GM23338 (cell line): ENCODE results near the gene WDR27. TPM values are rescaled to one million over a fixed set of nuclear protein-coding genes. Genes with fewer than 3 reads are reported as not detected.

Experiments
- ATAC-seq: fragments of 200-7000 bp; cut with Tn5 transposase; 3 replicates; pipeline ENCODE4 v1.9.1; 2020
- DNase-seq: peaks from one replicate; pipeline ENCODE4 v3.0.0-alpha.2; 2015; ENCODE audit warnings: low spot score
- H2AFZ ChIP-seq: fragments of 200-600 bp; sonication (generic); 2 replicates; pipeline ENCODE4 v1.8.0; 2016; ENCODE audit warnings: antibody characterized with exemption, mild to moderate bottlenecking, moderate library complexity
- H3F3A ChIP-seq: fragments of 200-600 bp; sonication (generic); replicated peaks from 2 replicates; pipeline ENCODE4 v1.8.0; 2017; ENCODE audit warnings: antibody characterized with exemption, mixed run types, low read depth
- H3K27ac ChIP-seq: fragments of 200-600 bp; sonication (generic); 2 replicates; pipeline ENCODE4 v1.6.1; 2016; ENCODE audit warnings: low read depth
- H3K27me3 ChIP-seq: fragments of 200-600 bp; sonication (generic); 2 replicates; pipeline ENCODE4 v1.8.0; 2016; ENCODE audit warnings: mild to moderate bottlenecking, mixed run types, moderate library complexity; ENCODE audit not compliant: insufficient read depth
- H3K36me3 ChIP-seq: fragments of 200-600 bp; sonication (generic); 2 replicates; pipeline ENCODE4 v1.8.0; 2016; ENCODE audit warnings: mild to moderate bottlenecking; ENCODE audit not compliant: insufficient read depth
- H3K4me1 ChIP-seq: fragments of 200-600 bp; sonication (generic); 2 replicates; pipeline ENCODE4 v1.8.0; 2016; ENCODE audit warnings: mild to moderate bottlenecking, moderate library complexity; ENCODE audit not compliant: insufficient read depth
- H3K4me2 ChIP-seq: fragments of 200-600 bp; sonication (generic); 2 replicates; pipeline ENCODE4 v1.7.1; 2017; ENCODE audit warnings: mixed run types
- H3K4me3 ChIP-seq: fragments of 200-600 bp; sonication (generic); 2 replicates; pipeline ENCODE4 v1.6.1; 2016; ENCODE audit warnings: mixed run types
- H3K79me2 ChIP-seq: fragments of 200-600 bp; sonication (generic); replicated peaks from 2 replicates; pipeline ENCODE4 v1.8.0; 2017; ENCODE audit warnings: mild to moderate bottlenecking; ENCODE audit not compliant: insufficient read depth
- H3K9me2 ChIP-seq: fragments of 200-600 bp; sonication (generic); 2 replicates; pipeline ENCODE4 v1.8.0; 2017; ENCODE audit not compliant: insufficient read depth
- H4K20me1 ChIP-seq: fragments of 200-600 bp; sonication (generic); replicated peaks from 2 replicates; pipeline ENCODE4 v1.8.0; 2017; ENCODE audit warnings: mild to moderate bottlenecking; ENCODE audit not compliant: insufficient read depth
- H3K27ac Mint-ChIP-seq: 2 replicates; pipeline ENCODE4 v1.8.0; 2020; ENCODE audit warnings: inconsistent platforms, mild to moderate bottlenecking, moderate library complexity, mixed read lengths
- H3K27me3 Mint-ChIP-seq: 3 replicates; pipeline ENCODE4 v1.8.0; 2022; ENCODE audit warnings: low read depth, mild to moderate bottlenecking, moderate library complexity, mixed read lengths, inconsistent platforms; ENCODE audit not compliant: insufficient read depth, poor library complexity
- H3K36me3 Mint-ChIP-seq: 3 replicates; pipeline ENCODE4 v1.8.0; 2021; ENCODE audit warnings: low read depth, mild to moderate bottlenecking, inconsistent platforms, moderate library complexity, mixed read lengths
- H3K4me1 Mint-ChIP-seq: 3 replicates; pipeline ENCODE4 v1.8.0; 2020; ENCODE audit warnings: mild to moderate bottlenecking, inconsistent platforms, mixed read lengths
- H3K4me3 Mint-ChIP-seq: 3 replicates; pipeline ENCODE4 v1.8.0; 2021; ENCODE audit warnings: moderate library complexity, mild to moderate bottlenecking, inconsistent platforms, mixed read lengths
- H3K9me3 Mint-ChIP-seq: 3 replicates; pipeline ENCODE4 v1.8.0; 2020; ENCODE audit warnings: moderate library complexity, mild to moderate bottlenecking, inconsistent platforms, mixed read lengths
- EZH2phosphoT487 ChIP-seq: fragments of 200-600 bp; sonication (generic); IDR thresholded peaks from one replicate; pipeline ENCODE4 v1.8.1; 2018; ENCODE audit warnings: antibody characterized with exemption; ENCODE audit not compliant: unreplicated experiment
- JUNB ChIP-seq: IDR thresholded peaks from one replicate; pipeline ENCODE4 v1.6.1; 2016; ENCODE audit warnings: antibody characterized with exemption; ENCODE audit not compliant: unreplicated experiment
- POLR2AphosphoS5 ChIP-seq: IDR thresholded peaks from 2 replicates; pipeline ENCODE4 v1.6.1; 2016; ENCODE audit warnings: antibody characterized with exemption, low read depth
- STAT1 ChIP-seq: IDR thresholded peaks from one replicate; pipeline ENCODE4 v1.6.1; 2016; ENCODE audit warnings: antibody characterized with exemption; ENCODE audit not compliant: unreplicated experiment
- polyA plus RNA-seq: library from polyadenylated mRNA; unstranded; fragments of >200 nt; fragmentation: Nextera tagmentation; extraction: Ambion mirVana; gene quantifications from 2 replicates; pipeline ENCODE4 v1.2.1, GENCODE V29; 2016
- total RNA-seq: library from RNA; depleted of rRNA; stranded (reverse); fragments of >200 nt; shearing (Covaris generic); gene quantifications from 2 replicates; pipeline ENCODE4 v1.2.3, GENCODE V29; 2014
- TF ChIP-seq, protein P1 (sequence below): IDR thresholded peaks from one replicate; pipeline ENCODE4 v1.6.1; 2018; ENCODE audit warnings: antibody characterized with exemption; ENCODE audit not compliant: unreplicated experiment
- TF ChIP-seq, protein P2 (sequence below), 2 experiments: fragments of 200-600 bp in 1 of 2; sonication (generic) in 1 of 2; conservative IDR thresholded peaks; 2 replicates each; pipeline versions ENCODE4 v1.5.1 to v1.6.1; 2016 to 2017; ENCODE audit warnings: antibody characterized with exemption in 2 of 2, low read depth in 2 of 2, mild to moderate bottlenecking in 2 of 2, moderate library complexity in 1 of 2

Gene WDR27
- total and polyA plus RNA-seq, 2 experiments from 2014 or later, result 55.3 to 80.4 TPM

DNA sequence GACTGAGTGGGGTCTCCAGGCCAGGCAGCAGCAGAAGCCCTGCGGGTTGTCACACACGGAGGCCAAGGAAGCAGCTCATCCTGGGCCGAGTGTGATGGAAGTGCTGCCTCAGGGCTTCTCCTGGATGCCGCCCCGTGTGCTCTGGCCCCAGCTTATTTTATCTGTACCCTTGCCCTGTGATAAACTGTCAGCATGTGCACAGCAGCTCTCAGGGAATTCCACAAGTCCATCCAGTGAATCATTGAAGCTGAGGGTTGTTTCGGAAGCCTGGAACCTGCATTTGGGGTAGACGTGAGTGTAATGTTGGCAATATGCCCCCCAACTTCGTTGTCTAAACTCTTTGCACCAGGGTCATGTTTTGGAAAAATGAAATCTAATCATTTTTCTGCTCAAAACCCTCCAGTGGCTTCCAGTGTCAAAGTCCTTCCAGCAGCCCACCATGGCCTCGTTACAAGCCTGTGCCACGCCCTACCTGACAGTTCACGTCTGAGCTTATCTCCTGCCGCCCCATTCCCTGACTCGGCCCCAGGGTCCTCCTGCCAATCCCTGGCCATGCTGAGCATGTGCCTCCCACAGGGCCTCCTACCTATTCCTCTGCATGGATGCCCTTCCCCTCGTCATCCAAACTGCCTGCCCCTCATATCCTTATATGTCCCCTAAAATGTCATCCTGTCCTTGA is 280.1 kb downstream of the WDR27 start:
- Histone ChIP-seq H4K20me1 (no peaks in the 10 kb centered on the region), H3K4me2 (no peak overlapping the region), H2AFZ (no peak overlapping the region), H3K4me3 (no peak overlapping the region), H3K36me3 (no peaks in the 10 kb centered on the region), H3K27me3 (no peaks in the 10 kb centered on the region), H3F3A (no peaks in the 10 kb centered on the region), H3K79me2 (no peaks in the 10 kb centered on the region), H3K27ac (no peak overlapping the region), H3K9me2 (no peaks in the 10 kb centered on the region), H3K4me1 (no peaks in the 10 kb centered on the region)
- H3K9me3 Mint-ChIP-seq, result peaks cover 30% of the 10 kb centered on the region
- no peak for ATAC-seq
- no peak for DNase-seq
- H3K27ac Mint-ChIP-seq, result no peak overlapping the region
- peaks cover 27% of the 10 kb centered on the region for H3K36me3 Mint-ChIP-seq
- peaks cover 9% of the 10 kb centered on the region for H3K4me1 Mint-ChIP-seq
- H3K27me3 Mint-ChIP-seq, result peaks cover 5% of the 10 kb centered on the region
- TF ChIP-seq, protein P1, sequence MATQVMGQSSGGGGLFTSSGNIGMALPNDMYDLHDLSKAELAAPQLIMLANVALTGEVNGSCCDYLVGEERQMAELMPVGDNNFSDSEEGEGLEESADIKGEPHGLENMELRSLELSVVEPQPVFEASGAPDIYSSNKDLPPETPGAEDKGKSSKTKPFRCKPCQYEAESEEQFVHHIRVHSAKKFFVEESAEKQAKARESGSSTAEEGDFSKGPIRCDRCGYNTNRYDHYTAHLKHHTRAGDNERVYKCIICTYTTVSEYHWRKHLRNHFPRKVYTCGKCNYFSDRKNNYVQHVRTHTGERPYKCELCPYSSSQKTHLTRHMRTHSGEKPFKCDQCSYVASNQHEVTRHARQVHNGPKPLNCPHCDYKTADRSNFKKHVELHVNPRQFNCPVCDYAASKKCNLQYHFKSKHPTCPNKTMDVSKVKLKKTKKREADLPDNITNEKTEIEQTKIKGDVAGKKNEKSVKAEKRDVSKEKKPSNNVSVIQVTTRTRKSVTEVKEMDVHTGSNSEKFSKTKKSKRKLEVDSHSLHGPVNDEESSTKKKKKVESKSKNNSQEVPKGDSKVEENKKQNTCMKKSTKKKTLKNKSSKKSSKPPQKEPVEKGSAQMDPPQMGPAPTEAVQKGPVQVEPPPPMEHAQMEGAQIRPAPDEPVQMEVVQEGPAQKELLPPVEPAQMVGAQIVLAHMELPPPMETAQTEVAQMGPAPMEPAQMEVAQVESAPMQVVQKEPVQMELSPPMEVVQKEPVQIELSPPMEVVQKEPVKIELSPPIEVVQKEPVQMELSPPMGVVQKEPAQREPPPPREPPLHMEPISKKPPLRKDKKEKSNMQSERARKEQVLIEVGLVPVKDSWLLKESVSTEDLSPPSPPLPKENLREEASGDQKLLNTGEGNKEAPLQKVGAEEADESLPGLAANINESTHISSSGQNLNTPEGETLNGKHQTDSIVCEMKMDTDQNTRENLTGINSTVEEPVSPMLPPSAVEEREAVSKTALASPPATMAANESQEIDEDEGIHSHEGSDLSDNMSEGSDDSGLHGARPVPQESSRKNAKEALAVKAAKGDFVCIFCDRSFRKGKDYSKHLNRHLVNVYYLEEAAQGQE, result no peak
- no peak for TF ChIP-seq POLR2AphosphoS5
- no peak for TF ChIP-seq STAT1
- TF ChIP-seq EZH2phosphoT487, result no peak
- no peak overlapping the region for H3K4me3 Mint-ChIP-seq

DNA sequence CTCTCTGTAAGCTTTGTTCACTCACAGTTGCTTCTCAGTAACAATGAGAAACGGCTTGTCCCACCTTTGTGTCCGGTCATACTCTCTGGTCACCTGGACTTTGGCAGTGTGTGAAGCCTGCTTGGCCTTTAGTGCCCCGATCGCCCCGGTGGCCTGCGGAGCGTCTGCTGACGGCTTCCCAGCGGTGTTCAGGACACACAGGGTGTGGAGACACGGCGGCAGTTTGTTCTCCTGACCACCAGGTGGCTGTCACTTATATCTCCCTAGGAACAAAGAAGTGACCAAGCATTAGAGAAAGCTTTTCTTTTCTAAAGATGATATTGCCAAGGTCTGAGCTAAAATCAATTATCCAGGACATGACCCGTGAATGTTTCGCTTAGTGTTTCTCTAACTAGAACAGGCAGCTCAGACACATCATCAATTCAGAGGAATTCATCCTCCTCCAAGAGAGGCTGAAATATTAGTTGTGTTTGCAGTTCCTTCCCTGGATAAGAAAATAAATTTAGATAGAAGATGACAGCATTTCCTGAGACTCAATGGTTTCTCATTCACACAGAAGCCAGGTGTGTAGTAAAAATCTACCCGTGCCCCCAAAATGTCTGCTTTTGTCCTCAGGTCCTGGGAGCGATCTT is 280.8 kb downstream of the WDR27 start:
- no peak for TF ChIP-seq JUNB
- TF ChIP-seq, protein P2, sequence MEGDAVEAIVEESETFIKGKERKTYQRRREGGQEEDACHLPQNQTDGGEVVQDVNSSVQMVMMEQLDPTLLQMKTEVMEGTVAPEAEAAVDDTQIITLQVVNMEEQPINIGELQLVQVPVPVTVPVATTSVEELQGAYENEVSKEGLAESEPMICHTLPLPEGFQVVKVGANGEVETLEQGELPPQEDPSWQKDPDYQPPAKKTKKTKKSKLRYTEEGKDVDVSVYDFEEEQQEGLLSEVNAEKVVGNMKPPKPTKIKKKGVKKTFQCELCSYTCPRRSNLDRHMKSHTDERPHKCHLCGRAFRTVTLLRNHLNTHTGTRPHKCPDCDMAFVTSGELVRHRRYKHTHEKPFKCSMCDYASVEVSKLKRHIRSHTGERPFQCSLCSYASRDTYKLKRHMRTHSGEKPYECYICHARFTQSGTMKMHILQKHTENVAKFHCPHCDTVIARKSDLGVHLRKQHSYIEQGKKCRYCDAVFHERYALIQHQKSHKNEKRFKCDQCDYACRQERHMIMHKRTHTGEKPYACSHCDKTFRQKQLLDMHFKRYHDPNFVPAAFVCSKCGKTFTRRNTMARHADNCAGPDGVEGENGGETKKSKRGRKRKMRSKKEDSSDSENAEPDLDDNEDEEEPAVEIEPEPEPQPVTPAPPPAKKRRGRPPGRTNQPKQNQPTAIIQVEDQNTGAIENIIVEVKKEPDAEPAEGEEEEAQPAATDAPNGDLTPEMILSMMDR (conservative IDR thresholded peaks at IDR 0.05; ENCODE audit: low read depth in 2 of 2), result peak; percentile 37 to 56
- Mint-ChIP-seq H3K27me3 (no peaks in the 10 kb centered on the region), H3K4me3 (no peak overlapping the region), H3K36me3 (peaks cover 22% of the 10 kb centered on the region), H3K27ac (no peak overlapping the region), H3K4me1 (peaks cover 4% of the 10 kb centered on the region; the same call in 2 of the 3 replicates), H3K9me3 (peaks cover 28% of the 10 kb centered on the region)
- Histone ChIP-seq H4K20me1 (no peaks in the 10 kb centered on the region), H3K4me1 (no peaks in the 10 kb centered on the region), H3K36me3 (0 out of 2 replicates have a peak, but pooled peaks cover 5% of the 10 kb centered on the region), H3K4me3 (no peak overlapping the region), H3K79me2 (no peaks in the 10 kb centered on the region), H3K27ac (no peak overlapping the region), H3K27me3 (no peaks in the 10 kb centered on the region), H2AFZ (peak overlapping the region; percentile 59; the same call in 1 of the 2 replicates), H3F3A (no peaks in the 10 kb centered on the region), H3K4me2 (no peak overlapping the region), H3K9me2 (no peaks in the 10 kb centered on the region)
- DNase-seq (peak; percentile 57), ATAC-seq (peak; percentile 89)
